GM12878 (cell line): ENCODE results near the gene ATP5PO. TPM values are rescaled to one million over a fixed set of nuclear protein-coding genes. Genes with fewer than 3 reads are reported as not detected.

ENCODE experiments used
- ATAC-seq: fragments of 200-7000 bp; cut with Tn5 transposase; 3 replicates; pipeline ENCODE4 v1.9.1; 2020; ENCODE audit warnings: mild to moderate bottlenecking, moderate library complexity
- BruUV-seq: library from RNA; stranded (reverse); fragments of 400-500 nt; replicated peaks from 2 replicates; lab custom pipeline; 2021; lab: Mats Ljungman, UMichigan
- CTCF ChIA-PET: fragments of 300-600 bp; sonication (Branson Sonifier 250); formaldehyde crosslinking; extraction: SDS; loops from one replicate; lab custom pipeline; 2021; ENCODE audit warnings: inconsistent platforms; lab: Yijun Ruan, JAX
- POLR2A ChIA-PET: fragments of 350-600 bp; formaldehyde crosslinking; extraction: SDS; loops from one replicate; lab custom pipeline; 2021; ENCODE audit warnings: inconsistent platforms; lab: Charles Lee
- RAD21 ChIA-PET: fragments of 300-600 bp; sonication (Branson Sonifier 250); formaldehyde crosslinking; loops from one replicate; lab custom pipeline; 2023; ENCODE audit warnings: antibody characterized with exemption; ENCODE audit not compliant: unreplicated experiment; lab: Charles Lee
- SMC1A ChIA-PET: fragments of 300-600 bp; sonication (Branson Sonifier 250); formaldehyde crosslinking; loops from one replicate; lab custom pipeline; 2023; ENCODE audit not compliant: unreplicated experiment, uncharacterized antibody; lab: Charles Lee
- DNase-seq: peaks from one replicate; pipeline ENCODE4 v3.0.0-alpha.2; 2011; ENCODE audit warnings: low read depth, low spot score
- FAIRE-seq: peaks from 3 replicates; lab custom pipeline; 2011; peaks lifted over from hg19 to GRCh38; lab: Jason Lieb, UNC
- H2AFZ ChIP-seq: 2 replicates; pipeline ENCODE4 v1.6.0; 2011; ENCODE audit warnings: low read depth, low read length, control low read depth; ENCODE audit not compliant: control insufficient read depth
- H3K27ac ChIP-seq: 2 replicates; pipeline ENCODE4 v1.5.1; 2011; ENCODE audit warnings: control low read depth; ENCODE audit not compliant: control insufficient read depth, insufficient read depth
- H3K27me3 ChIP-seq, 2 experiments: replicated peaks in 1 of 2; 2 replicates each; pipeline versions ENCODE4 v1.6.0 to v1.6.1; 2011; ENCODE audit warnings: low read length in 1 of 2; ENCODE audit not compliant: control insufficient read depth in 2 of 2, insufficient read depth in 2 of 2
- H3K36me3 ChIP-seq, 2 experiments: 2 replicates each; pipeline ENCODE4 v1.5.1; 2011; ENCODE audit warnings: low read length in 1 of 2; ENCODE audit not compliant: control insufficient read depth in 2 of 2, insufficient read depth in 2 of 2
- H3K4me1 ChIP-seq: 2 replicates; pipeline ENCODE4 v1.6.1; 2011; ENCODE audit warnings: mild to moderate bottlenecking, low read length, moderate library complexity, mixed read lengths; ENCODE audit not compliant: control insufficient read depth, insufficient read depth
- H3K4me2 ChIP-seq: 2 replicates; pipeline ENCODE4 v1.6.0; 2011; ENCODE audit warnings: control low read depth; ENCODE audit not compliant: control insufficient read depth, insufficient read depth
- H3K4me3 ChIP-seq: fragments of 200-600 bp; sonication (generic); 2 replicates; pipeline ENCODE4 v1.5.1; 2016
- H3K79me2 ChIP-seq: 2 replicates; pipeline ENCODE4 v1.6.0; 2011; ENCODE audit warnings: low read length; ENCODE audit not compliant: control insufficient read depth, insufficient read depth
- H3K9ac ChIP-seq: 2 replicates; pipeline ENCODE4 v1.8.0; 2011; ENCODE audit warnings: low read length, control low read depth, mixed read lengths; ENCODE audit not compliant: control insufficient read depth, insufficient read depth
- H3K9me3 ChIP-seq: replicated peaks from 3 replicates; pipeline ENCODE4 v1.5.1; 2011; ENCODE audit warnings: mild to moderate bottlenecking, low read length; ENCODE audit not compliant: control insufficient read depth, insufficient read depth
- H4K20me1 ChIP-seq: 2 replicates; pipeline ENCODE4 v1.6.0; 2011; ENCODE audit not compliant: control insufficient read depth, insufficient read depth
- BCL3 ChIP-seq: IDR thresholded peaks from 2 replicates; pipeline ENCODE4 v1.6.1; 2011; ENCODE audit warnings: borderline replicate concordance, low read depth, mild to moderate bottlenecking, moderate library complexity, low read length; ENCODE audit not compliant: insufficient read depth, poor library complexity, severe bottlenecking
- CREB1 ChIP-seq: IDR thresholded peaks from 2 replicates; pipeline ENCODE4 v1.6.1; 2012; ENCODE audit warnings: low read depth, mild to moderate bottlenecking, inconsistent platforms
- CTCF ChIP-seq, 3 experiments: IDR thresholded peaks in 2 of 3; conservative IDR thresholded peaks in 1 of 3; 2 replicates each; pipeline ENCODE4 v1.5.1; 2011; ENCODE audit warnings: low read depth in 3 of 3, low read length in 3 of 3, mild to moderate bottlenecking in 3 of 3, control low read depth in 2 of 3, moderate library complexity in 2 of 3, inconsistent platforms in 1 of 3, mixed read lengths in 1 of 3; ENCODE audit not compliant: control insufficient read depth in 2 of 3, insufficient read depth in 1 of 3; ENCODE audit errors: extremely low read depth in 1 of 3
- E2F8 ChIP-seq: fragments of 450-650 bp; IDR thresholded peaks from 2 replicates; pipeline ENCODE4 v1.6.1; 2018; ENCODE audit warnings: mild to moderate bottlenecking, low read depth, moderate library complexity; ENCODE audit not compliant: partially characterized antibody
- EED ChIP-seq: sonication (generic); IDR thresholded peaks from 2 replicates; pipeline ENCODE4 v1.6.1; 2016; ENCODE audit warnings: antibody characterized with exemption, low read depth
- ESRRA ChIP-seq: IDR thresholded peaks from 2 replicates; pipeline ENCODE4 v1.6.1; 2012; ENCODE audit warnings: mild to moderate bottlenecking, low read length, improper control_type of control experiment
- KDM1A ChIP-seq: fragments of 200-600 bp; sonication (generic); IDR thresholded peaks from 2 replicates; pipeline ENCODE4 v1.6.1; 2016; ENCODE audit warnings: borderline replicate concordance
- NR2F1 ChIP-seq: fragments of 450-650 bp; conservative IDR thresholded peaks from 2 replicates; pipeline ENCODE4 v1.6.1; 2017; ENCODE audit warnings: mild to moderate bottlenecking
- PML ChIP-seq: IDR thresholded peaks from 2 replicates; pipeline ENCODE4 v1.6.1; 2012; ENCODE audit warnings: low read length, inconsistent platforms
- REST ChIP-seq: IDR thresholded peaks from 2 replicates; pipeline ENCODE4 v1.6.1; 2012; ENCODE audit warnings: mild to moderate bottlenecking, low read depth, low read length
- RFX5 ChIP-seq: IDR thresholded peaks from 2 replicates; pipeline ENCODE4 v1.6.1; 2011; ENCODE audit warnings: low read depth, low read length, improper control_type of control experiment
- TBL1XR1 ChIP-seq: IDR thresholded peaks from 2 replicates; pipeline ENCODE4 v1.6.1; 2012; ENCODE audit warnings: low read depth, low read length, improper control_type of control experiment
- TCF12 ChIP-seq: IDR thresholded peaks from 2 replicates; pipeline ENCODE4 v1.6.1; 2011; ENCODE audit warnings: low read depth, mild to moderate bottlenecking, low read length
- TCF3 ChIP-seq: IDR thresholded peaks from 2 replicates; pipeline ENCODE4 v1.6.1; 2012; ENCODE audit warnings: low read depth, mild to moderate bottlenecking, low read length, borderline replicate concordance; ENCODE audit not compliant: insufficient read depth
- ZNF207 ChIP-seq: fragments of 450-650 bp; IDR thresholded peaks from 2 replicates; pipeline ENCODE4 v1.6.1; 2014; ENCODE audit warnings: antibody characterized with exemption, mild to moderate bottlenecking, borderline replicate concordance
- ZSCAN29 ChIP-seq: fragments of 450-650 bp; IDR thresholded peaks from 2 replicates; pipeline ENCODE4 v1.6.1; 2017; ENCODE audit warnings: mild to moderate bottlenecking, moderate library complexity
- WGBS: methylation state at CpG from one replicate; pipeline ENCODE4 v1.1.6; 2016; ENCODE audit warnings: low lambda C conversion rate; ENCODE audit not compliant: insufficient replicate concordance, insufficient coverage; ENCODE audit errors: missing lambda C conversion rate; 5-methylcytosine and 5-hydroxymethylcytosine counted together
- in situ Hi-C: fragments of 300-500 bp; cut with MboI; formaldehyde crosslinking; loops from 9 replicates; pipeline ENCODE4 v1.14.3; 2018; ENCODE audit warnings: mixed read lengths
- intact Hi-C: fragments of 100-400 bp; cut with micrococcal nuclease; formaldehyde crosslinking; loops from one replicate; pipeline ENCODE4 v1.14.2; 2022; ENCODE audit not compliant: unreplicated experiment
- polyA plus RNA-seq, 11 experiments: library from polyadenylated mRNA; depleted of rRNA in 4 of 11; unstranded in 6 of 11; stranded (reverse) in 5 of 11; fragments of >200 nt; fragmentation: Nextera tagmentation in 4 of 11; fragmentation: Illumina TruSeq in 1 of 11; extraction: Ambion mirVana in 4 of 11; extraction: Trizol in 1 of 11; gene quantifications; 1 replicate in 1 of 11; 2 replicates in 10 of 11; pipeline versions ENCODE4 v1.2.1 to v1.2.3, GENCODE V29; 2011 to 2016; ENCODE audit warnings: inconsistent platforms in 2 of 11, missing spikeins in 2 of 11, low read depth in 1 of 11
- total RNA-seq, 4 experiments: library from RNA; depleted of rRNA in 3 of 4; stranded (reverse); fragments of >200 nt in 3 of 4; fragmentation: Illumina TruSeq in 1 of 4; extraction: Trizol in 1 of 4; gene quantifications; 2 replicates each; pipeline versions ENCODE4 v1.2.1 to v1.2.3, GENCODE V29; 2013 to 2021

The ATP5PO gene
- total and polyA plus RNA-seq, 10 of the 15 experiments (the other 5 are each of a cell fraction or from before 2014, with no cell fraction given): 251 to 1,656 (median 470) TPM

- BruUV-seq: no TSS peak
- 100% methylated on average over 5 of the region's 5 CpGs for WGBS
- Histone ChIP-seq H4K20me1 (no peaks in the 10 kb centered on the region; the same call in 1 of the 2 replicates), H3K4me3 (no peak overlapping the region), H3K79me2 (no peaks in the 10 kb centered on the region), H3K27me3 (no peaks in the 10 kb centered on the region), H3K4me2 (no peak overlapping the region), H3K9ac (no peak overlapping the region), H2AFZ (no peak overlapping the region), H3K36me3 (peaks cover 40 to 46% of the 10 kb centered on the region in 2 experiments), H3K9me3 (no peaks in the 10 kb centered on the region), H3K4me1 (no peaks in the 10 kb centered on the region), H3K27ac (no peak overlapping the region)
- ChIA-PET CTCF (interaction anchor here (0.9 kb wide), 1 partner anchor 443 kb away, joined by 8 read pairs; no protein-coding TSS in a partner anchor), POLR2A (no interaction called here), RAD21 (interaction anchor here (0.5 to 1.2 kb wide), 2 partner anchors 264 to 450 kb away, joined by 3 to 4 read pairs; no protein-coding TSS in a partner anchor), SMC1A (no interaction called here)
- ATAC-seq (no peak), DNase-seq (no peak), FAIRE-seq (no peak)
- in situ Hi-C loops: no loop called here
- intact Hi-C loops: no loop called here
- TF ChIP-seq CREB1: no peak
- no peak for TF ChIP-seq ESRRA
- TF ChIP-seq REST: no peak
- TF ChIP-seq EED: no peak
- no peak for TF ChIP-seq RFX5
- no peak for TF ChIP-seq KDM1A
- no peak for TF ChIP-seq ZNF207
- TF ChIP-seq TBL1XR1: no peak
- no peak for TF ChIP-seq ZSCAN29
- no peak for TF ChIP-seq NR2F1
- TF ChIP-seq TCF12: no peak
- TF ChIP-seq CTCF (IDR thresholded peaks at IDR 0.05 in 2 of 3, conservative IDR thresholded peaks at IDR 0.05 in 1 of 3; ENCODE audit: control insufficient read depth in 2 of 3, extremely low read depth in 1 of 3, insufficient read depth in 1 of 3, low read depth in 3 of 3, low read length in 3 of 3): no peak
- no peak for TF ChIP-seq BCL3
- no peak for TF ChIP-seq PML
- TF ChIP-seq E2F8: no peak
- TF ChIP-seq TCF3: no peak
Observed at GRCh38 chr21:33904041-33904440, 11.6 kb downstream of the ATP5PO start.
